Activated T-helper 1 cell treated with anti-CD3 and anti-CD28 coated beads, Interleukin-2, amount 50 U/mL, for 16 hours (primary cell): ENCODE data around the gene RAD1.
A peak's percentile ranks its signal among the peaks of the same experiment; 100 is the strongest.
"Not testable (repeated sequence)": the region's sequence is repeated elsewhere in the genome, so short reads cannot be mapped to it uniquely, and the experiment has no call there.

Experiments
- DNase-seq, 2 donors: peaks; one replicate each; pipeline ENCODE4 v3.0.0-alpha.2; 2020; ENCODE audit warnings: low read depth in 1 of 2, low spot score in 1 of 2

Gene RAD1, protein sequence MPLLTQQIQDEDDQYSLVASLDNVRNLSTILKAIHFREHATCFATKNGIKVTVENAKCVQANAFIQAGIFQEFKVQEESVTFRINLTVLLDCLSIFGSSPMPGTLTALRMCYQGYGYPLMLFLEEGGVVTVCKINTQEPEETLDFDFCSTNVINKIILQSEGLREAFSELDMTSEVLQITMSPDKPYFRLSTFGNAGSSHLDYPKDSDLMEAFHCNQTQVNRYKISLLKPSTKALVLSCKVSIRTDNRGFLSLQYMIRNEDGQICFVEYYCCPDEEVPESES

DNA sequence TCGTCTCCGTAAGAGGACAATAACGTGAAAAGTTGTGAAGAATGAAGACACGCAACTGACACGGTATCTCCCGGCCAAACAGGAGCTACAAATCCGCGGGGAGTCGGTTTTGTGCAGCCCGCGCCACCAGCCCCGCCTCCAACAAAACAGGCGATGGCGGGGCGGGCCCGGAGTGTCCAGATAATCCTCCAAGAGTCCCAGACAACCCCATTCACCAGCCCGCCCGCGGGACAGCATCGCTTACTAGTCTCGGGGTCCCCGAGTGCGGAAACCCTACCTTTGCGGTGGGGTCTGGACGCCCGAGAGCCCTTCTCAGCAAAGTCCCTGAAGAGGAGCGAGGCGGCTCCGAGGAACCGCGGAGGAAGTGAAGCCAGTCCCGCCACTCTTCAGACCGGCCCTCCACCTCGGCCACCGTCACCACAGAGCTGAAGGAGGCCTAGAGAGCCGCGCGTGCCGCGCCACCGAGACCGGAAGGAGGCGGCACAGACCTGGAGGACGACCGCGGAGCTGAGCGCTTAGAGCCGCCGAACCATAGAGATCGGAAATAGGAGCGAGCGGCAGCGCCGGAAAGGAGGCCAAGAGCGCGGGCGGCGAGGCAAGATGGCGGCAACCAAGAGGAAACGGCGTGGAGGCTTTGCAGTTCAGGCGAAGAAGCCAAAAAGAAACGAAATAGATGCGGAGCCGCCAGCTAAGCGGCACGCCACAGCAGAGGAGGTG, at the start of gene RAD1, which contains the start of gene BRIX1:
Gene RAD1 (minus strand): TSS at position 366 of the 717 bp plus-strand sequence. CDS start 612 bp downstream, outside the sequence.
Gene BRIX1 (plus strand): TSS at position 573 of the 717 bp plus-strand sequence. CDS start 28 bp downstream, at position 601.
- DNase-seq: peak; percentile 82 to 91

DNA sequence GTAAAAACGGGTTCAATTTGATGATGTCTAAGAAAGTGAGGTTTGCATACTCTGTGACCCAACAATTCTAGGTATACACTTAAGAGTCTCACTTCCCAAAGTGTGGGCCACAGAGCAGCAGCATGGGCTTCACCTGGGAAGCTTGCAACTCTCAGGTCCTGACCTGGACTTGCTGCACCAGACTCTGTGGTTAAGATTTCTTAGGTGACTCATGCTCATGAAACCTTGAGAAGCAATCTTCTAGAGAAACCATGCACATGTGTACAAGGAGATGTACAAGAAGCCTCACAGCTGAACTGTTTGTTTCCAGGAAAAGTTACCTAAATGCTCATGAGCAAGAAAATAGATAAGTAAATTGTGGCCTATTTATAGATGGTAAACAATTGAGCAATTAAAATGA, 44.0 kb upstream of the RAD1 start:
- no peak for DNase-seq

DNA sequence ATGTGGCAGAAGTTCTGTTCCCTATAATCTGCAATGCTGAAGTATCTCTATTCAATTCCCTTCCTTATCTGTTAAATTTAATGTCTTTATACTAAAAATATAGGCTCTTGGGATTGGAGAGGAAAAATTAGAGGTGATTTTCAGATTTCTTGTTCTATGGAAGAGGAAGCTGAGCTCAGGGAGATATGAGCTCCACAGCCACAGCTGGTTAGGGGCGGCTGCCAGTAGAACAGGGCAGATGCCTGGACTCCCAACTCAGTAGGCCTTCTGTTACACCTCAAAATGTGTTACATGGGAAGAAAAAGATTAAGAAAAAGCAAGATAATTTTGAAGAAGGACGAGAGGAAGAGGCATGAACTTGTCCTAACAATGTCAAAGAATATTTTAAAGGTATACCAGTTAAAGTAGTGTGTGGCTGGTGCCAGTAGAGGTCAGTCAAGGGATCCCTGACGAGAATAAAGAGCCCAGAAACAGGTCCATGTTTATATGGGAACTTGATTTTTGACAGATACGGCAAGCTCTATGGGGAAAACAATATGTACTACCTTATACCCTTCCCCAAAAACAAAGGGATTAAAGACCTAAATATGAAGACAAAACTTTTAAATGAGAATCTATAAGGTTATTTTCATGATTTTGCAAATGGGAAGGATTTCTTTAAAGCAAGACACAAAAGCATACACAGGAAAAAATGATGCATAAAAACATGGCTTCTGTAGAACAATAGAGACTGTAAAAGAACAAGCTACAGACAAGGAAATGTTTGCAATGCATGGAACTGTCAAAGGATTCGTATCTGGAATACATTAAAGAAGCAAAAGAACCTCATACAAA, 42.8 kb upstream of the RAD1 start:
- no peak for DNase-seq

DNA sequence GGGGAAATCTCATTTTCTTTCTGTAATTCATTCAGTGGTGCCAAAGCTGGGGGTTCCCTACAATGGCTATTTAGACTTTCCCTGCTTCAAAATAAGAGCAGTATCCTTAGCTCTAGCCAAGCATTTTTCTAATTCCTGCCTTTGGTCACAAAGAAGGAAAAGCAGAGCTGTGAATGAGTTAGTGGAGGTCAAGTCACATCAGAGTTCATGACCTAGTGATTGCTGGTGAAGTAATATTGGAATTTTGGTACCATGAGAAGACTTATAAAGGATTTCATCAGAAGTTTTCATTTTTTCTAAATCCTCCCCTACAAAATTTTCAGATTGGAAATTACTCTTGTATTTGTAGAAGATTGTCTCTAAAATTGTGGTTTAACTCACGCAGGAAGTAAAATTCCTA, 42.0 kb upstream of the RAD1 start:
- DNase-seq: no peak

DNA sequence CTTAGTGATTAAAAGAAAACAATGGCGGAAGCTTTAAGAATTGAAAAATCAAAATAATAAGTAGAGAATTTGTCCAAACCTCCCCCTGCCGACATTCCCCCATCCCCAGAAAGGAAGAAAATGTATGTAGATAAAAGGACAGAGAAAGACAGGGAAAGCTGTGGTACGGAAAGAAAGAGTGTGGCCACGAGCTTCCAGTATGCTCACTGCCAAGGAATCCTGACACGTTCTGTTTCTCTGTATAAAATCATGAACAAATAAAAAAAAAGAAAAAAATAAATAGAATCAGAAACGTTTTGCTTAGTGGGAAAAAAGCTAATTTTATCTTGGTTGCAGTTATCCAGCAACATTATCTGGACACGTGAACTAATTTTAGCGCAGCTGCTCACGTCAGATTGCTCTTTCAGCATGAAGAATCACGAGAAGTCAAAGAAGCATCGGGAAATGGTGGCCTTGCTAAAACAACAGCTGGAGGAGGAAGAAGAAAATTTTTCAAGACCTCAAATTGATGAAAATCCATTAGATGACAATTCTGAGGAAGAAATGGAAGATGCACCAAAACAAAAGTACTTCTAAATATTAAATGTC, 29.2 kb upstream of the RAD1 start:
- no peak for DNase-seq

DNA sequence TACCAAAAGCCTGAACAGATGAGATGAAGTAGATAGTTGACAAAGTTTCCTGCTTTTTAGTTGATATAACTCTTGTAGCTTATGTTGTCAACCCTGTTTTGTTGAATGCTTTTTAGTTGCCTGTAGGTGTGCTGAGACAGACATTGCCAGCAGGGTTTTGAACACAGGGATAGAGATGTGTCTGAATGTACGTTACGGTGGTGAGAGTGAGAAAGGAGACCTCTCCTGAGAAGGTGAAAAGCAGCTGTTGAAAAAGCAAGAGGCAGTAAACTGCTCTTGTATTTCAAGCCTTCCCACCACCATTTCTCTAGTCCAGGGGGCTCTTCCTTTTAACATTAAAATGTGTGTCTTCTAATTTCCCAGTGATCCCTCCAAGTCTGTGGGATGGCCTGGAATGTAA, 28.7 kb upstream of the RAD1 start:
- no peak for DNase-seq

DNA sequence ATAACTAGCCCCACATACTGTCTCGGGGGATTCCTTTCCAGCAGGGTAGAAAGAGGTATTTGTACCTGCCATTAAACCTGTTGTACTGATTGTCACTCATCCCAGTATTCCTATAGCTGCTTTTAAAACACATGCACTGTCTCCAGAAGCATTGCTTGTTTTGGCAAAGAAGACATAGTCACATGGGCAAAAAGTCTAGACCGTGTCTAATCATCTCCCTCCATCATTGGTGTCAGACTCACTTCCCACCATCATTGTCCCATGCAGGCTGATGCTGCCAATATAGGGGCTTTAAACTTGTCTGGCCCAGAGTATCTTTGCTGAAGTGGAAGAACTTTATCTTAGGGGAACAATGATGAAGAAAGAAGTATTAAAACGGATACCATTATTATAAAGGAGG, 26.6 kb upstream of the RAD1 start:
- DNase-seq: no peak

DNA sequence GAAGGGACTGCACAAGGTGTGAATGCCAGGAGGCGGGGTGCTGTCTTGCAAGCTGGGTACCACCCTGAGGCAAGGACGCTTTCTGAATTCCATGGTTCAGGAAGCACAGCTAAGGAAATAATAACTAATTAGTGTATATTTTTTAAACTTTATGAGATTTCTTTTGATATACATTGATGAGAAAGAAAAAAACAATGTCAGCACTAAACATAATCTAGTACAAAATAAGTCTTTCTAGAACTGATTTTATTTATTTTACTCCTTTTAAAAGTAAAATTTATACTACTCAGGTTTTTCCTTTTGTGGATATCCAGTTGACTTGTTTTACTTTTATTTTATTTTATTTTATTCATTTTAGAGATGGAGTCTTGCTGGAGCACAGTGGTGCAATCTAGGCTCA, 17.6 kb upstream of the RAD1 start:
- no peak for DNase-seq

DNA sequence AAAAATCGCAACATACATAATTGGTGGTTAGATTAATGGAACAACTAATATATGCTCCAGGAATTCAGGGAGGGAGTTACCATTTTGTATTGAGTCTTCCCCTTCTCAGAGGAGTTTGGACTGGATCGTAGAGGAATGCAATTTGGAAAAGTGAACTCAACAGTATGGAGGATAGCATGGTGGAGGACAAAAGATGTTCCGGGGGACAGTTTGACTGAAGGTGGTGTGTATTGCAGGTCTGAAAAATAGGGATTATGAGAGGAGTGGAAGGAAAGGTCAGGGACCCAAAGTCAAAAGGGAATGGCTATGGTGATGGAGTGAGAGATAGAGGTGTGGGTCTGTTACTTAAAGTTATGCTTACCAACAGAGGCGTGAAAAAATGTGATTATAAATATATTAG, 15.6 kb upstream of the RAD1 start:
- no peak for DNase-seq

DNA sequence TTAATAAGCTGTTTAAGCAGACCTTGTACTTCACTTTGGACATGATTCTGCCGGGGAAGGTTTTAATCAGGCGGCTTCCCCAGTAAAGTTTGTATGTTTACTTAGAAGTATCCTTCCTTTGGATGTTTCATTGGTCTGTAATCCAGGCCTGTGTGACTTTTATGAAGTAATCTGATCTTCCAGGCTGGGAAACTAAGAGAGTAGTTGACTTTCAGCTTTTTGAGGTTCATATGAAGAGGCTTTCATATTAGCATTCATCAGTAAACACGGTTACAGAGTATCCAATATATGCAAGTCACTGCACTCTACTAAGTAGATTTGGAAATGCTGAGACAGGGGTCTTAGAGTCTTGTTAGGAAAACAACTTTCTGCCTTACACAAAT, 15.1 kb upstream of the RAD1 start:
- DNase-seq: no peak

DNA sequence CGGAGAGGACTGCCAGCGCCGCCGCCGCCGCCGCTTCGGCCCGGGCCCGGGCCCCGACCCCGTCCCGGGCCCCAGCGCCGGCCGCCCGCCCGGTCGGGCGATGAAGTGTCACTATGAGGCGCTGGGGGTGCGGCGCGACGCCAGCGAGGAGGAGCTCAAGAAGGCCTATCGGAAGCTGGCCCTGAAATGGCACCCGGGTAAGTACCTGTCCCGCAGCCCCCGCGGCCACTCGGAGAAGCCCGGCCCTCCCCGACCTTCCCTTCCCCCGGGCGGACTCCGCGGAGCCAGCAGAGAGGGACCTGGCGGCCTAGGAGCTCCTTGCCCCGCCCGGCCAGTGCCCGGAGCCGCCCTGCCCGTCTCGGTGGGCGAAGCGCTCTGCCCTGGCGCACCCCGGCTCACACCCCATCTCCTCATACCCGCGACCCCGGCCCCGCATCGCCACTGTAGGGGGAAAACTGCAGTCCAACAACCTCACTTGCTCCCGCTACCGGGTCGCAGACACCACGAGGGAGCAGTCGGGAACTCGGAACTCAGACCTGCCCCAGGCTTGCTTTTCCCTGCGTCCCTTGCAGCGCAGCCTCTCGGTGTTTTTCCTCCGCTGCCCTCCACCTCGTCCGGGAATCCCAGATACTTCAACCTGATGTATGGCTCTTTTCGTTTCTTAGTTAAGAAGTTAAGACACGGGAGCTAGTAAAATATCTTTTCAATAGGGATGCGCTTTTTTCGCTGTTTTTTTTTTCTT, 14.6 kb upstream of the RAD1 start:
- DNase-seq: peak; percentile 52 to 68

DNA sequence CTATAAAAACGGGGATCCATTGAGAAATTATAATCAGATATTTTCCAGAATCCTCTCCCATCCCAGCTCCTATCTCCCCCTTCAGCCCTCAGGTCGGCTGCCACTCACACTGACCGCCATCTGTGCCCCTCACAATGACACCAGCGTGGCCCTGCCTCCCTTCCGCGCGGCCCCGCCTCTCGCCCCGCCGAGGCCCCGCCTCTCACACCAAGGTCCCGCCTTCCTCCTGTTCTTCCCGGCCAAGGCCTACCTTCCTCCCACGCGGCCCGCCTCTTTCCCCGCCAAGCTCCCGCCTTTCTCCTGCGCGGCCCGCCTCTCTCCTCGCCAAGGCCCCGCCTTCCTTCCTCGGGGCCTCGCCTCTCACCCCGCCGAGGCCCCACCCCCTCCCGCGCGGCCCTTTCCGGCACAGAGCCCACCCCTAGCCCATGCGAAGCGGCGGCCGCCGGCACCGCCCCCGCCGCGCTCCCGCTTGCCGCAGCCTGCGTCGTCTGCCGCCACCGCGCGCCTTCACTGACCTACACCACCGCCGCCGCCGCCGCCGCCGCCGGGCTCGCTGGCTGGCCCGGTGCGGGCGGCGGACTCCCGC, 13.9 kb upstream of the RAD1 start, which contains the start of gene DNAJC21:
Gene DNAJC21 (plus strand): TSS at position 426 of the 586 bp plus-strand sequence. CDS start 261 bp downstream, outside the sequence.
- peak; percentile 93 to 96 for DNase-seq

DNA sequence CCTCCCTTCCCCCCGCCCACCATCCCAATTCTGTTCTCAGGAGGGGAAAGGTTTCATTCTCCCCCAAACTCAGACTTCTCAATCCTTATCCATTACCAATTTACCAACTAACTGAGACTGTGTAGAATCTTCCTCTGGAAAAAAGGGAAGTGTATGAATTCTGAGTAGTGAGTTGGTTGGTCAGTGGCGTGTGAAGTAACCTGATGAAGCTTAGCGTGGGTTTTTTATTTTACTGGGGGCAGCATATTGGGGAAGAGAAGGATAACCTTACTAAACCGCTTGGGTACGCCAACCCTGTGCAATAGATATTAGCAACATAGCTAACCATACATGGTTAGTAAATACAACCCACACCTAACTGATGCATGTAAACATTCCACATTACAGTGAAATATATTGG, 13.0 kb upstream of the RAD1 start:
- no peak for DNase-seq

DNA sequence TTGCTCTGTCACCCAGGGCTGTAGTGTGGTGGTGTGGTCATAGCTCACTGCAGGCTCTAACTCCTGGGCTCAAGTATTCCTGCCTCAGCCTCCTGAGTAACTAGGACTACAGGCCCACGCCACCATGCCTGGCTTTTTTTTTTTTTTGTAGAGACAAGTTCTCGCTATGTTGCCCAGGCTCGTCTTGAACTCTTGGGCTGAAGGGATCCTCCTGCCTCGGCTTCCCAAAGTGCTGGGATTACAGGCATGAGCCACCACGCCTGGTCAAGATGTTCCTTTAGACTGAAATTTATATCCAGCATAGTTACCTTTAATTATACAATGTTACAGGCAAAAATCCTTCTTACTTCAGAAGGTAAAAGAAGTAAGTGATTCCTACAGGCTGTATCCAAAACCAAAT, 12.5 kb upstream of the RAD1 start:
- no peak for DNase-seq

DNA sequence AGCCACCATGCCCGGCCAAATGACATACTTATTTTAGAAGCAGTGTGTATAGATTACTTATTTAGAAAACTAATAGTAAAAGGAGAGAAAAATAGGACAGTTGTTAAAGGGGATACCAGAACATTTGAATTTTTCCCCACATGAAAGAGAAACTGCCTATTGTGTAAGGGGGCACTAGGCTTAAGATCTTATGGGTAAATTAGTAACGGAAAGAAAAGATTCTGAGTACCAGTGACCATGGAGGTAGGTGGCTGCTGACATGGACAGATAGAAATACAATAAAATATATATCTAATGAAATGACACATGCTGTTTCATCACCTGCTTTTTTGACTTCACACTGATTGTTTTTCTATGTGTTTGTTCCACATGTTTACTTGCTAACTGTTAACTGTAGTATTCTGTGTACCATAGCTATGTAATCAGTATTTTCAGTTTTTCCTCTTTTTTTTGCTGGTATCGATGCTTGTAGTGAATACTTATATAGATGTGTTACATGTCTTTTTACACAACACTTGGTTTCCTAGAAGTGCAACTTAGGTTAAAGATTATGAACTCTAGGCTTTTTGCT, 11.1 kb upstream of the RAD1 start:
- DNase-seq: no peak

DNA sequence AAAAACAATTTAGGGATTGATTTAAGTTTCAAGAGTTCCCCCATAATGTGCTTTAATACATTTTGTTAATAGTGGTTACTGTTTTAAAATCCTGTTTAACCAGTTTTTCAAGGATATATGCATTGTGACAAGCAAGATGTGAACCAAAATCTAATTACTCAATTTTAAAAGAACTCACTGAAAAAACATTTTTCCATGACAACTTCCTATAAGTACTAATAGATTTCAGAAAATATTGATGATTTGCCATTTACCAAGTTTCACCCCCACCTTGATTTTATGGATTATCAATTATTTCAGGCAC, 9.1 kb upstream of the RAD1 start:
- no peak for DNase-seq

DNA sequence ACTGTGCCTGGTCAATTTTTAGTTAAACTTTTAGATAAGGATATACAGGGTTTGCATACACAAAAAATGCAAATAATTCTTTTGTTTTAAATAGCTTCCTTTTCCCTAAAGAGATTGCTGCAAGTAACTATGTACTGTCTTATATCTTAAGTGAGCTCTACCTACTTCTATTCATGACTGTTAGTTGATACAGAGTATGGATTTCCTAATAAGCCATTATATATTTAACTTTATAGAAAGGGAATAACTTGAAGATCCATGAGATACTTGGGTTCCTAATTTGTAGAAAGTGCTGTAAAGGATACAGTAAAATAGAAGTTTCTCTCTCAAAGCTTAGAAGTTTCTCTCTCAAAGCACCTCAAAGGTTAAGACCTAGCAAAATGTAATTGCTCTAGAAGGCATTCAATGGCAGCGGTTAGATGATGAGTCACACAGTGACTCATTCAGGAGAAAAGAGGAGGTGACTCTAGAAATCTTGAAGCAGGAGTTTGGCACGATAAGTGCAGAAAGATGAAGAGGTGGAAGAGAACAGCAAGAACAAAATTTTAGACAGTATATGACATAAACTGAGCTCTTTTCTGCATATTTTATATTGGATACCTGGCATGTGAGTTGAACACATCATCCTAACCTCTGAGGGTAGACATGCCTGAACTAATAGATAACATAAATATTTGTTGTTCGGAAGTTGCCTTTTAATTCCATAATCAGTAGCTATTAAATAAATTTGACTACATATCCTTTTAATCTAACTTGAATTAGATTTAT, 8.6 kb upstream of the RAD1 start:
- DNase-seq: no peak

DNA sequence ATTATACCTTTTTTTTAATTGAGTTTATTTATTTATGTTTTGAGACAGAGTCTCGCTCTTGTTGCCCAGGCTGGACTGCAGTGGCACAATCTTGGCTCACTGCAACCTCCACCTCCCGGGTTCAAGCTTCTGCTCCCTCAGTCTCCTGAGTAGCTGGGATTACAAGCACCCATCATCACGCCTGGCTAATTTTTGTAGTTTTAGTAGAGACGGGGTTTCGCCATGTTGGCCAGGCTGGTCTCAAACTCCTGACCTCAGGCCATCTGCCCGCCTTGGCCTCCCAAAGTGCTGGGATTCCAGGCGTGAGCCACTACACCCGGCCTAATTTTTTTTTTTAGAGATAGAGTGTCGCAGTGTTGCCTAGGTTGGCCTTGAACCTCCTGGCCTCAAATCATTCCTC, 8.0 kb upstream of the RAD1 start:
- DNase-seq: not testable (repeated sequence)

DNA sequence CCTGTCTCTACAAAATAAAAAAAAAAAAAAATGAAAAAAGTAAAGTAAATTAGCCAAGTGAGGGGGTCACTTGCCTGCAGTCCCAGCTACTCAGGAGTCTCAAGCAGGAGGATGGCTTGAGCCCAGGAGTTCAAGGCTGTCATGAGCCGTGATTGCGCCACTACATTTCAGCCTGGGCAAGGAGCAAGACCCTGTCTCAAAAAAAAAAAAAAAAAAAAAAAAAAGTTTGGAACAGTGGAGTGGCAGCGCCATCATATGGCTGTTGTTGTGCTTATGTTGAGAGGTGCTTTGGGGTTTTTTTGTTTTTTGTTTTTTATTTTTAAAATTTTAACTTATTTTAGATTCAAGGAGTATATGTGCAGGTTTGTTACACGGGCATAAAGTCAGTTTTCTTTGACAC, 3.8 kb upstream of the RAD1 start:
- DNase-seq: no peak
